Activated CD4-positive, CD25-positive, alpha-beta regulatory T cell treated with anti-CD3 and anti-CD28 coated beads, Interleukin-2, amount 50 U/mL, for 16 hours (primary cell): Measurements from ENCODE around the gene RNF180.
"Not testable (repeated sequence)": the region's sequence is repeated elsewhere in the genome, so short reads cannot be mapped to it uniquely, and the experiment has no call there.

ENCODE experiments used
- DNase-seq: peaks from one replicate; pipeline ENCODE4 v3.0.0-alpha.2; 2020; ENCODE audit warnings: low read depth, low spot score

Gene RNF180

GRCh38 chr5:64180661-64181343 is 15.2 kb downstream of the RNF180 start:
- DNase-seq = no peak

- DNase-seq = no peak
Observed at GRCh38 chr5:64181440-64181839, 15.8 kb downstream of the RNF180 start.

GRCh38 chr5:64183956-64184355 is 18.3 kb downstream of the RNF180 start:
- DNase-seq = no peak

- no peak for DNase-seq
Observed at GRCh38 chr5:64184832-64185231, 19.2 kb downstream of the RNF180 start.

DNA sequence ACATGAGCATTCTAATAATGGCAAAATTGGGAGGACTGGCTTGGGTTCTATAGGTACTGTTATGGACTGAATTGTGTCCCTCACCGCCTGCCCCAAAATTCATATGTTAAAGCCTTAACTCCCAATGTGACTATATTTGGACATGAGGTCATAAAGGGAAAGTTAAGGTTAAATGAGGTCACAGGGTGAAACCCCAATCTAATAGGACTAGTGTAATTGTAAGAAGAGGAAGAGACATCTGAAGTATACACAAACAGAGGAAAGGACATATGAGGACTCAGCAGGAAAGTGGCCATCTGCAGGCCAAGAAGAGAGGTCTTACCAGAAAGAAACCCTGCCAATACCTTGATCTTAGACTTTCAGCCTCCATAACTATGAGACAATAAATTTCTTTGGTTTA is 23.1 kb downstream of the RNF180 start:
- DNase-seq = no peak

GRCh38 chr5:64190562-64191306 is 25.1 kb downstream of the RNF180 start:
- DNase-seq = no peak

GRCh38 chr5:64195981-64196380 is 30.3 kb downstream of the RNF180 start:
- no peak for DNase-seq

DNA sequence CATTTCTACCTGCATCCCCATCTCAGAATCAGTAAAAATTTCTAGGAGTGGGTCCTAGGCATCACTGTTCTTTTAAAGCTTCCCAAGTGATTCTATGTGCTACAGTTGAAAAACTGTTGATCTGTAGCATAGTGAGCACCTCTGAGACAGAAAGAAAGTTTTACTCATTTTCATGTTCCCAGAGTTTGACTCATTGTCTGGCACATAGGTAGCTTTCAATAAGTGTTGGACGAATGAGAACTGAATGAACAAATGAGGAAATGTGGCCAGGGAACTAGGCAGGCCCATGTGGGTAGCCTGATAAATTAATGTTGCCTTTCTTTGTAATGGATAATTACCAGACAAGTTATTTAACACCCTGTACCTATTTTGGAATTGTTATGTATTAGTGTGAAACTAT is 33.8 kb downstream of the RNF180 start:
- DNase-seq = no peak

GRCh38 chr5:64201996-64202395 is 36.4 kb downstream of the RNF180 start:
- no peak for DNase-seq

GRCh38 chr5:64206653-64207052 is 41.0 kb downstream of the RNF180 start:
- DNase-seq = no peak

DNA sequence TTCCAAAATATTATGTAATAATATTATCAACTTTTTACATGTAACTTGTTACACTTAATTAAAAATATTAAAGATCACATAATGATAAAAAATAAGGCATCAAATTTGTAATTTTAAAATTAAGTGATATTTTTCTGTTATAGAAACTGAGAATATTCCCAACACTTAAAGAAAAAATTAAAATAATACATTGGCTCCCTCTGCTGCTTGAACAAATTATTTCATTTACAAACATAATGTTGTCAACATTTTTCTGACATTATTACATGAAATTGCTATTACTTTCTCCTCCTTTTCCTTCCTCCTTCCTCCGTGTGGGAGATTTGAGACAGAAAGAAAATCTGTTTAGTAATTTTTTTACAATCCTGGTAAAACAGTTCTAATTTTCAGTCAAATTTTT is 42.3 kb downstream of the RNF180 start:
- no peak for DNase-seq

- no peak for DNase-seq
Observed at GRCh38 chr5:64209353-64209752, 43.7 kb downstream of the RNF180 start.

- DNase-seq = no peak
Observed at GRCh38 chr5:64210866-64211265, 45.2 kb downstream of the RNF180 start.

GRCh38 chr5:64213011-64213410 is 47.4 kb downstream of the RNF180 start:
- no peak for DNase-seq

GRCh38 chr5:64213531-64213930 is 47.9 kb downstream of the RNF180 start:
- no peak for DNase-seq

- DNase-seq = no peak
Observed at GRCh38 chr5:64214132-64214531, 48.5 kb downstream of the RNF180 start.

- no peak for DNase-seq
Observed at GRCh38 chr5:64221911-64222310, 56.3 kb downstream of the RNF180 start.

DNA sequence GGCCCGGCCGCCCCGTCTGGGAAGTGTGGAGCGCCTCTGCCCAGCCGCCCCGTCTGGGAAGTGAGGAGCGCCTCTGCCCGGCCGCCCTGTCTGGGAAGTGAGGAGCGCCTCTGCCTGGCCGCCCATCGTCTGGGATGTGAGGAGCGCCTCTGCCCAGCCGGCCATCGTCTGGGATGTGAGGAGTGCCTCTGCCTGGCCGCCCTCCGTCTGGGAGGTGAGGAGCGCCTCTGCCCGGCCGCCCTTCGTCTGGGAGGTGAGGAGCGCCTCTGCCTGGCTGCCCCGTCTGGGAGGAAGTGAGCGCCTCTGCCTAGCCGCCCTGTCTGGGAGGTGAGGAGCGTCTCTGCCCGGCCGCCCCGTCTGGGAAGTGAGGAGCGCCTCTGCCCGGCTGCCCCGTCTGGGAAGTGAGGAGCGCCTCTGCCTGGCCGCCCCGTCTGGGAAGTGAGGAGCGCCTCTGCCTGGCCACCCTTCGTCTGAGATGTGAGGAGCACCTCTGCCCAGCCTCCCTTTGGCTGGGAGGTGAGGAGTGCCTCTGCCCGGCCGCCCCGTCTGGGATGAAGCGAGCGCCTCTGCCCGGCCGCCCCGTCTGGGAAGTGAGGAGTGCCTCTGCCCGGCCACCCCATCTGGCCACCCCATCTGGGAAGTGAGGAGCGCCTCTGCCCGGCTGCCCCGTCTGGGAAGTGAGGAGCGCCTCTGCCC is 59.8 kb downstream of the RNF180 start:
- not testable (repeated sequence) for DNase-seq

DNA sequence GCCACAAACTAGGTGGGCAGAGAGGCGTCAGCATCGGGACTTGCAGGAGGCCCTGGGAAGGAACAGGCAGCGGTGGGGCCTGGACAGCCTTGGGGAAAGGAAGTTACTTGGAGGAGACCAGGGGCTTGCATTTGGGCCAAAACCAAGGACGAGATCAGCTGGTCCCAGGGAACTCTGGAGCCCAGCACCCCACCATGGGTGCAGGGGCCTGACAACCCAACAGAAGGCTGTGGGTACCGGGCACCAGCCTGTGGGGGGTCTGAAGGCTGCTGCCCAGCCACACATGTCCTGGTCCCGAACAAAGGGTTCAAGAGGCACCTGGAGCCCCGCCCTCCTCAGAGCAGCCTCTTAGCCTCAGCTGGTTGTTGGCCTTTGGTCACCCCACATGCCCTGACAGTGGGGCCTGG is 61.5 kb downstream of the RNF180 start:
- DNase-seq = not testable (repeated sequence)

DNA sequence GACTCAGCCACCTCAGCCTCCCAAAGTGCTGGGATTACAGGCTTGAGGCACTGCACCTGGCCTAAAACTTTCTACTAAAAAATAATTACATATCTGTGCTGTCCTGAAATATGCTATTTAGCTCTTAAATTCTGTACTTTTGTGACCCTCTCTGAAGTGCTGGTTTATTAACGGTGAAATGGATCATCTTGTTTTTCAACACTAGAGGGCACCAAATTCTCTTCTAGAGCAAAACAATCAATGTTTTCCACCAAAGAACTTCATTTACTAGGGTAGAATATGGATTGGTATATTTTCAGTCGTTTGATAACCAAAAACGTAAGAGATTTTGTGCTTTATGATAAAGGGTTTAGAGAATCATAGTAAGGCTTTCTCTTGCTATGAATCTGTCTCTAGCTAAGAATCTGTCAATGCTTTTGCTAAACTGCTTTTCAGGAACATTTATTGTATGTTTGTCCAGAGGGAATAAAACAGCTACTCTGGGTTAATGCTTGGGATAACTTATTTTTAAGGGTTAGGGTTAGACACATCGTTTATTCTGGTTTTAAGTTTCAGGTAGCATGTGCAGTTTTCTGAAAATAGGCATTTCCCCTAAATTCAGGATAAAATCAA is 63.6 kb downstream of the RNF180 start:
- no peak for DNase-seq

GRCh38 chr5:64260756-64261155 is 95.1 kb downstream of the RNF180 start:
- DNase-seq = no peak

GRCh38 chr5:64269164-64269563 is 103.5 kb downstream of the RNF180 start:
- DNase-seq = no peak
